Uterus (tissue), 2 donors: ENCODE results near the gene RAI1.

ENCODE experiments used
- CTCF ChIP-seq, 4 experiments: fragments of 200-600 bp in 2 of 4; fragments of 450-650 bp in 2 of 4; sonication (generic) in 2 of 4; IDR thresholded peaks; one replicate each; pipeline ENCODE4 v1.5.1; 2016 to 2019; ENCODE audit warnings: antibody characterized with exemption in 4 of 4, mild to moderate bottlenecking in 2 of 4, moderate library complexity in 1 of 4
- POLR2A ChIP-seq, 2 donors: fragments of 450-650 bp; IDR thresholded peaks; one replicate each; pipeline ENCODE4 v1.6.1; 2016; ENCODE audit warnings: antibody characterized with exemption in 2 of 2, mild to moderate bottlenecking in 1 of 2, moderate library complexity in 1 of 2

GRCh38 chr17:17810084-17810894 lies 129.0 kb downstream of the RAI1 start:
- peak in 1 of 4 experiments; percentile 35 for TF ChIP-seq CTCF (IDR thresholded peaks at IDR 0.05)
- peak in 1 of 2 donors; percentile 44 for TF ChIP-seq POLR2A (IDR thresholded peaks at IDR 0.05)
